Measurements from ENCODE around the gene ATXN3L.

Gene ATXN3L

GRCh38 chrX:13275031-13275430 is 44.8 kb downstream of the ATXN3L start:
- Histone ChIP-seq H4K20me1 (ENCODE audit: insufficient read depth, low read length, poor library complexity, severe bottlenecking) (no peaks in the 10 kb centered on the region), H3K27me3 (ENCODE audit: insufficient read depth, low read length, poor library complexity, severe bottlenecking) (no peaks in the 10 kb centered on the region), H3K4me2 (ENCODE audit: low read depth, low read length, poor library complexity, severe bottlenecking) (no peak overlapping the region), H3K9ac (ENCODE audit: low read depth, low read length, poor library complexity, severe bottlenecking) (no peak overlapping the region), H3K79me2 (ENCODE audit: insufficient read depth, low read length) (no peaks in the 10 kb centered on the region), H3K9me3 (ENCODE audit: insufficient read depth, low read depth, low read length) (no peaks in the 10 kb centered on the region), H3F3A (ENCODE audit: low read depth) (no peaks in the 10 kb centered on the region), H3K4me1 (ENCODE audit: insufficient read depth, low read length, poor library complexity, severe bottlenecking) (no peaks in the 10 kb centered on the region), H3K9me2 (replicated peaks; ENCODE audit: low read depth, low read length) (no peaks in the 10 kb centered on the region), H3K36me3 (ENCODE audit: insufficient read depth, low read length) (no peaks in the 10 kb centered on the region), H3K4me3 (ENCODE audit: low read length, poor library complexity, severe bottlenecking) (no peak overlapping the region), H2AFZ (ENCODE audit: low read length) (no peak overlapping the region)
- TF ChIP-seq EZH2phosphoT487 (IDR thresholded peaks at IDR 0.05; ENCODE audit: borderline replicate concordance) (no peak), CTCF (conservative IDR thresholded peaks at IDR 0.05; ENCODE audit: low read length) (no peak)

DNA sequence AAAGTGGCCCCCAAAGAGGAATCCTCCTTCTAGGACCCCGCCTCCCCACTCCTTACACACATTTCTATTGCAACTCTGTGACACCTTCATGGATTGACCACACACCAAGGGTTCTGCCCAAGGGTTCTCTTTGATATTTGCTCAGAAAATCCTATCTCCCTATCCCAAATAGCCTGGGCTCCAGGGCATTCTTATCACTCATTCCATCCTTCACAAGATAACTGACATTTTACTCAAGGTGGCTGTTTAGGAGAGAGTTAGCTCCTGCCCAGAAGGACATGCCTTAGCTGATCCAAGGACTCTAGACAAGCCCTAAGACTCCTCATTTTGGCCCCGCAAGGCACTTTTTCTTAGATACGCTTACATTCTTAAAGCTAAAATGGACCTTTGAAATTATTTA is 47.4 kb downstream of the ATXN3L start:
- H3K9me2 ChIP-seq (replicated peaks; ENCODE audit: low read depth, low read length): no peaks in the 10 kb centered on the region
- H2AFZ ChIP-seq (ENCODE audit: low read length): no peak overlapping the region
- H3K9me3 ChIP-seq (ENCODE audit: insufficient read depth, low read depth, low read length): no peaks in the 10 kb centered on the region
- H3K4me3 ChIP-seq (ENCODE audit: low read length, poor library complexity, severe bottlenecking): no peak overlapping the region
- TF ChIP-seq EZH2phosphoT487 (IDR thresholded peaks at IDR 0.05; ENCODE audit: borderline replicate concordance) (no peak), CTCF (conservative IDR thresholded peaks at IDR 0.05; ENCODE audit: low read length) (no peak)
- H4K20me1 ChIP-seq (ENCODE audit: insufficient read depth, low read length, poor library complexity, severe bottlenecking): no peaks in the 10 kb centered on the region
- H3K79me2 ChIP-seq (ENCODE audit: insufficient read depth, low read length): no peaks in the 10 kb centered on the region
- H3K4me1 ChIP-seq (ENCODE audit: insufficient read depth, low read length, poor library complexity, severe bottlenecking): no peaks in the 10 kb centered on the region
- H3K4me2 ChIP-seq (ENCODE audit: low read depth, low read length, poor library complexity, severe bottlenecking): no peak overlapping the region
- no peaks in the 10 kb centered on the region for H3K36me3 ChIP-seq (ENCODE audit: insufficient read depth, low read length)
- H3K27me3 ChIP-seq (ENCODE audit: insufficient read depth, low read length, poor library complexity, severe bottlenecking): no peaks in the 10 kb centered on the region
- H3K9ac ChIP-seq (ENCODE audit: low read depth, low read length, poor library complexity, severe bottlenecking): no peak overlapping the region
- no peaks in the 10 kb centered on the region for H3F3A ChIP-seq (ENCODE audit: low read depth)

- Histone ChIP-seq H3K27me3 (ENCODE audit: insufficient read depth, low read length, poor library complexity, severe bottlenecking) (no peaks in the 10 kb centered on the region), H3K36me3 (ENCODE audit: insufficient read depth, low read length) (no peaks in the 10 kb centered on the region), H3K9me3 (ENCODE audit: insufficient read depth, low read depth, low read length) (no peaks in the 10 kb centered on the region), H4K20me1 (ENCODE audit: insufficient read depth, low read length, poor library complexity, severe bottlenecking) (no peaks in the 10 kb centered on the region), H3K9ac (ENCODE audit: low read depth, low read length, poor library complexity, severe bottlenecking) (no peak overlapping the region), H3K4me1 (ENCODE audit: insufficient read depth, low read length, poor library complexity, severe bottlenecking) (no peaks in the 10 kb centered on the region), H3F3A (ENCODE audit: low read depth) (no peaks in the 10 kb centered on the region), H3K9me2 (replicated peaks; ENCODE audit: low read depth, low read length) (no peaks in the 10 kb centered on the region), H2AFZ (ENCODE audit: low read length) (no peak overlapping the region), H3K4me3 (ENCODE audit: low read length, poor library complexity, severe bottlenecking) (no peak overlapping the region), H3K79me2 (ENCODE audit: insufficient read depth, low read length) (no peaks in the 10 kb centered on the region), H3K4me2 (ENCODE audit: low read depth, low read length, poor library complexity, severe bottlenecking) (no peak overlapping the region)
- TF ChIP-seq EZH2phosphoT487 (IDR thresholded peaks at IDR 0.05; ENCODE audit: borderline replicate concordance) (no peak), CTCF (conservative IDR thresholded peaks at IDR 0.05; ENCODE audit: low read length) (no peak)
Observed at GRCh38 chrX:13271511-13271910, 48.3 kb downstream of the ATXN3L start.
